GM21390 (cell line): ENCODE results near the gene INO80C.
A peak's percentile ranks its signal among the peaks of the same experiment; 100 is the strongest.
"Not testable (repeated sequence)": the region's sequence is repeated elsewhere in the genome, so short reads cannot be mapped to it uniquely, and the experiment has no call there.

Source experiments
- ATAC-seq: cut with Tn5 transposase; IDR thresholded peaks from one replicate; pipeline ENCODE4 v1.9.1; 2021; ENCODE audit not compliant: unreplicated experiment

The INO80C gene

DNA sequence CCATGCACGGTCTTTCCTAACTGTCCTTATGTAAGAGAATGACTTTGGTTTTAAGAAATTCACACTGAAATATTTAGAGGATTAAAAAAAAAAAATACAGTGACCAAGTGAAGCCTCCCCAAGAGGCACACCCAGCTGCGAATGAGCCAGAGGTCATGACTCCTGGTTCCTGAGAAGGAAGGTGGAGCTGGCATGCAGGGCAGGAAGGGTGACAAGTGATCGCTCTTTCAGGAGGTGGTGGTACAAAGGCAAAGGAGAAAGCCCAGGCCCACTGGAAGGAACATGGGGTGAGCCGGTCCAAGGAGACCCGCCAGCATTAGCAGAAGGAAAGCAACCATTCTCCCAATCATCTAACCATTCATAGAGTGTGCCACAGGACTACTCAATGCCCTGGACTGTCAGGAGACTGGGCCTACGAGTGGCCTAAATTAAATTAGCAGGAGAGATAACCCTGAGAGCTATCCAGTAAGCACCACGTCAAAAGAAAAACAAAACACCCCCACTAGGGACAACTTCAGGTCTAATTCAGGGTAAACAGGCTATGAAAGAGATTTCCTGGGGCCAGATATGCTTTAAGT, 7.8 kb downstream of the INO80C start:
- ATAC-seq, result no peak

DNA sequence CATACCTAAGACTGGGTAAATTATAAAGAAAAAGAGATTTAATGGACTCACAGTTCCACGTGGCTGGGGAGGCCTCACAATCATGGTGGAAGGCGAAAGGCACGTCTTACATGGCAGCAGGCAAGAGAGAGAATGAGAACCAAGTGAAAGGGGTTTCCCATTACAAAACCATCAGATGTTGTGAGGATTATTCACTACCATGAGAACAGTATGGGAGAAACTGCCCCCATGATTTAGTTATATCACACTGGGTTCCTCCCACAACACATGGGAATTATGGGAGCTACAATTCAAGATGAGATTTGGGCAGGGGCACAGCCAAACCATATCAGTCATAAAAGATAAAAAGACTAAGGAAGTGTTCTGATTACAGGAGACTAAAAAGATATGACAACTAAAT, 8.5 kb downstream of the INO80C start:
- ATAC-seq, result not testable (repeated sequence)

DNA sequence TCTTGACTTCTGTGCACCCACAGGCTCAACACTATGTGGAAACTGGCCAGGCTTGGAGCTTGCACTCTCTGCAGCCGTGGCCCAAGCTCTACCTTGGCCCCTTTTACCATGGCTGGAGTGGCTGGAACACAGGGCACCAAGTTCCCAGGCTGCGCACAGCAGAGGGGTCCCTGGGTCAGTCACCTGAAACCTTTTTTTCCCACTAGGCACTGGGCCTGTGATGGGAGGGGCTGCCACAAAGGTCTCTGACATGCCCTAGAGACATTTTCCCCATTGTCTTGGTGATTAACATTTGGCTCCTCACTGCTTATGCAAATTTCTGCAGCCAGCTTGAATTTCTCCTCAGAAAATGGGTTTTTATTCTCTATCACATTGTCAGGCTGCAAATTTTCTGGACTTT, 9.4 kb downstream of the INO80C start:
- ATAC-seq, result not testable (repeated sequence)

DNA sequence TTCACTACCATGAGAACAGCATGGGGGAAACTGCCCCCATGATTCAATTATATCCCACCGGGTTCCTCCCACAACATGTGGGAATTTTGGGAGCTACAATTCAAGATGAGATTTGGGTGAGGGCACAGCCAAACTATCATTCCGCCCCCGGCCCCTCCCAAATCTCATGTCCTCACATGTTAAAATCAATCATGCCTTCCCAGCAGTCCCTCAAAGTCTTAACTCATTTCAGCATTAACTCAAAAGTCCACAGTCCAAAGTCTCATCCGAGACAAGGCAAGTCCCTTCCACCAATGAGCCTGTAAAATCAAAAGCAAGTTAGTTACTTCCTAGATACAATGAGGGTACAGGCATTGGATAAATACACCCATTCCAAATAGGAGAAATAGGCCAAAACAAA, 10.2 kb downstream of the INO80C start:
- ATAC-seq, result not testable (repeated sequence)

GRCh38 chr18:35485852-35486251, 11.9 kb downstream of the INO80C start:
- ATAC-seq, result no peak

DNA sequence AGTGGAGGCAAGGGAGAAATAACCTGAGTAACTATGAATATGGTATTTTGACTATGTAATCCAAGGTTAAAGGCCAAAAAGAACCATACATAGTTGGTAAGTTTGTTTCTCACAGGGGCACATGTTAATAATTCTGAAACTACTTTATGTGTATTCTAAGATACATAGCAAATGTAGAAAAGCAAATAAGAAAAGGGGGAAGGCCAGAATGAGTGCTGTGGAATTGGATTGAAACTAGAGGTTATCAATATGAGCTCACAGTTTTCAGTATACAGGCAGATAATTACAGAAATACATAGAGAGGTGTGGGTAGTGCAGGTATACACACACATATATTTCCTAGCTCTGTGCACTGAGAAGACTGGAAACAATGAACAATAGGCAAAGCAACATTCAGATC, 13.7 kb downstream of the INO80C start:
- ATAC-seq, result peak; percentile 84

DNA sequence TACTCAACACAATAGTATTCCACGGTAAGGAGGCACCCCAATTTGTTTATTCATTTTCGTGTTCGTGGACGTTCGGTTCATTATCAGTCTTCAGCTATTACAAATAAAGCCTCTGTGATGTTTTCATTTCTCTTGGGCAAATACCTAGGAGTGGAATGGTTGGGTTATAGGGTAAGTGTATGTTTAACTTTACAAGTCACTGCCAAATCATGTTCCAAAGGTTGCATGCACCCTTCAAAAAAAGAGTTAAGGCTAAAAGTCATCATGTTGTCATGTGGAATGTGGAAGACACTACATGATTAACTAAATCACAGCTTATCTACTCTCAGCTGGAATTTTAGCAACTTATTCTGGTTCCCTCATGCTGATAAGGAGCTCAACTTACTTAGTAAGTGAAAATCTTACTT, 15.8 kb downstream of the INO80C start:
- ATAC-seq, result no peak

DNA sequence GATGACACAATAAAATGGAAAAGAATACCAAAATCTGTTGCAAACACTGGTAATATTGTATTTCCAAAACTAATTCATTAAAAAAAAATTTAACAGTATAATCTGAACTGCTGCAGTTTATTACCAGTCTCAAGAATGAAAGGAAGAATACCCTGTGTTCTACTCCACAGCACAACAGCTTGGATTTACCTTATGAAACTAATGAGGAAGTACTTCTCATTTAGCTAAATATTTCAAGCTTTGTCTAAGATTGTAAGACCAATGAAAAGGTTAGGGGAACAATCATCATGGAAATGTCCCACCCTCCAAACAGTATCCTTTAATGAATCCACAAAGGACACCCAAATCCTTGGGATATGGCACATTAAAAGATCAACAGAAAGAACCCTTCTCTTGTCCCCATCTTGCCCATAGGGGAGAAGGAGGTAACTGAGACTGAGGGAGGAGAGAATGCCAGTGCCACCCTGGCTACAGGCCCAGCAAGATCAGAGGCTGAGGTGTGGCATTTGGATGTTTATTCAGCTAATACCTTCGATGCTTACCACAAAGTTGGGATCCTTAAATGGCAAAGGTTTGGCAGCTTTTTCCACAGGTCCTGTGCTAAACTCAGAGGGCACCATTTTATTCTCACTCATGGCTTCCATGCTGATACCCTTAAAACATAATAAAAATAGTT, 17.7 kb downstream of the INO80C start:
- no peak for ATAC-seq

GRCh38 chr18:35478520-35479435, 19.0 kb downstream of the INO80C start:
- no peak for ATAC-seq

DNA sequence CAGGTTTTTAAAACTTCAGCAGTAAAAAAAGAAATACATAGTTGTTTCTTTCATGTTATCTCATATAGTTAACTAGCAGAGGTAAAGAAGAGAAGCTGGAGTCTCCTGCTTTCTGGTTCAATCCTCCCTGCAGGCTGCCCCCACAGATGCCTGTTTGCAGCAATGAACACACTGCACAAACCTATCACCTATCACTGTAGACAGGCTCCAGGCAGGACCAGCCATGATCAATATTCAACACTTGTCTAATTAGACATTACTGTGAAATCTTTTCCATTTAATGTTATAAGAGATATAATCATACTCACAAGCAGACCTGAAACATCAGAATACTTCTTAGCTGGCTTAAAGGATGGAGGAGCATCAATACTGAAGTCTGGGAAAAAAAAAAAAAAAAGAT, 19.8 kb downstream of the INO80C start:
- no peak for ATAC-seq

DNA sequence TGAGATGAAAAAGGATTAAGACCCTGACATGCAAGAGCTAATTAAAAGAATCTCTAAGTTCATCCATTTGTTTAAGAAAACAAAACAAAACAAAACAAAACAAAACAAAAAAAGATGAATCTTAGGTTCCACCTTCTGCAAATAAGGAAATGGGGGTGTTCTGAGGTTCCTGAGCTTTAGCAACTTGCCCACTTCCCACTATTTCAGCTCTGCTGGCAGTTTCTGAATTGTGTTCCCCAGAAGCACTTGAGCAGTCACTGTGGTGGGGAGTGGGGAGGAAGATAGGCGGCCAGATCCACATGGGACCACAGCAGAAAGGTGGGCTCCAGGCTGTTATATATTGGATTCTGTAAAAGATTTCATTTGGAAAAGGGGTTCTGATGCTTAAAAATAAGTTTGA, 20.3 kb downstream of the INO80C start:
- ATAC-seq, result no peak

DNA sequence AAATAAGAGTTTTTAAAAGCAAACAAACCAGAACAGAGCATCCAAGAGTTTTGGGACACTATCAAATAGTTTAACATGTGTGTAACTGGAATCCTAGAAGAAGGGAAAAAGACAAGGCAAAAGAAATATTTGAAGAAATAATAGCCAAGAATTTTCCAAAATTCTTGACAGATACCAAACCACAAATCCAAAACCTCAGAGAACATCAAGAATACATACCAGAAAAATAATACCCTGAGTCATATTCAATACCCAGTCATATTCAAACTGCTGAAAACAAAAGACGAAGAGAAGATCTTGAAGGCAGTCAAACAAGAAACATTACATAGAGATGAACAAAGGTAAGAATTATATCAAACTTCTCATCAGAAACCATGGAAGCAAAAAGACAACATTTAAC, 22.9 kb downstream of the INO80C start:
- no peak for ATAC-seq

- no peak for ATAC-seq
Observed at GRCh38 chr18:35473562-35473961, 24.2 kb downstream of the INO80C start.

GRCh38 chr18:35470435-35470834, 27.3 kb downstream of the INO80C start:
- no peak for ATAC-seq

GRCh38 chr18:35469725-35470124, 28.0 kb downstream of the INO80C start:
- no peak for ATAC-seq

GRCh38 chr18:35468711-35469110, 29.0 kb downstream of the INO80C start:
- ATAC-seq, result no peak

GRCh38 chr18:35467624-35468016, 30.1 kb downstream of the INO80C start:
- peak; percentile 72 for ATAC-seq

- ATAC-seq, result no peak
Observed at GRCh38 chr18:35466815-35467623, 30.7 kb downstream of the INO80C start.

DNA sequence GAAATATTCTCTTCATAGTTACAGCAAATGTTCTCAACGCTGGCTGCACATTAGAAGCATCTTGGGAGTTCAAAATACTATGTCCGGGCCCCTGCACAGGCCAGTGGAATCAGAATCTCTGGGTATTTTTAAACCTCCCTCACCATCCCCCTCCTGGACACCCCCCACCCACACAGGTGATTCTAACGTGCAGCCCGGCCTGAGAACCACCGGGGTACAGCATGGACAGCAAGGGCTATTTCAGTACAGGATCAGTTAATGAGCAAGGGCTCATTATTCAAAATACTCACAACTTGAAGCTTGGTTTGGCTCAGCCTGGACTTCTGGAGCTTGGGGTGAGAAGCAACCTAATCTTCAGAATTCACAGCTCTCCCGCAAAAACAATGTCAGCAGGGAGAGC, 31.4 kb downstream of the INO80C start:
- no peak for ATAC-seq

DNA sequence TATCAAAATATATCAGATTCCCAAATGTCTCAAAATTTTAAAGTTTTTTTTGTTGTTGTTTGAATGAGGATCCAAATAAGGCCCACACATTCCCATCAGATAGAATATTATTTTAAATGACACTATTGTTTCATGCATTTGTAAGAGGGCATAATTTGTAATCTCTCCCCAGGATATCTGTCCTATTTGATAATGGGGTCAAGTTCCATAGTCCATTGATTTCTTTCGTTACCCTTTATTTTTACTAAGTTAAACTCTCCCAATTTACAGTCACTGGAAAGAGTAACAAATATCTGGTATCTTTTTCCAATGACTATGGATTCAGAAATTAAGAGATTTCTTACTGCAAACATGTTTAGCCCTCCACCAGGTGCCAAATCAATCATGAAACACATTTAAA, 32.4 kb downstream of the INO80C start:
- ATAC-seq, result no peak

GRCh38 chr18:35464831-35465279, 32.9 kb downstream of the INO80C start:
- ATAC-seq, result no peak
